RWPE2 (cell line): ENCODE data around the gene ALG5.

ENCODE experiments used
- ATAC-seq: fragments of 200-7000 bp; cut with Tn5 transposase; 3 replicates; pipeline ENCODE4 v1.9.1; 2021; ENCODE audit warnings: low read depth
- DNase-seq: peaks from one replicate; pipeline ENCODE4 v3.0.0-alpha.2; 2020; ENCODE audit warnings: low spot score
- H3K27ac ChIP-seq: fragments of 450-650 bp; 2 replicates; pipeline ENCODE4 v1.5.1; 2017; ENCODE audit warnings: mild to moderate bottlenecking; ENCODE audit not compliant: poor library complexity, severe bottlenecking
- H3K27me3 ChIP-seq: fragments of 250-450 bp; sonication (Bioruptor Pico); 2 replicates; pipeline ENCODE4 v1.5.1; 2021; ENCODE audit warnings: mild to moderate bottlenecking, moderate library complexity; ENCODE audit not compliant: insufficient read depth, poor library complexity, severe bottlenecking
- H3K36me3 ChIP-seq: fragments of 250-450 bp; sonication (Bioruptor Pico); 2 replicates; pipeline ENCODE4 v1.5.1; 2020; ENCODE audit warnings: low read depth, mild to moderate bottlenecking, moderate library complexity
- H3K4me1 ChIP-seq: fragments of 250-450 bp; sonication (Bioruptor Pico); 2 replicates; pipeline ENCODE4 v1.5.1; 2021; ENCODE audit warnings: mild to moderate bottlenecking, moderate library complexity; ENCODE audit not compliant: insufficient read depth, poor library complexity, severe bottlenecking
- H3K4me3 ChIP-seq: fragments of 250-450 bp; sonication (Bioruptor Pico); 2 replicates; pipeline ENCODE4 v1.5.1; 2021; ENCODE audit warnings: mild to moderate bottlenecking, moderate library complexity; ENCODE audit not compliant: severe bottlenecking
- H3K9me3 ChIP-seq: fragments of 250-450 bp; sonication (Bioruptor Pico); 2 replicates; pipeline ENCODE4 v1.5.1; 2021; ENCODE audit warnings: mild to moderate bottlenecking, moderate library complexity; ENCODE audit not compliant: severe bottlenecking
- CTCF ChIP-seq: fragments of 450-650 bp; IDR thresholded peaks from one replicate; pipeline ENCODE4 v1.5.1; 2017; ENCODE audit warnings: mild to moderate bottlenecking, moderate library complexity; ENCODE audit not compliant: poor library complexity, severe bottlenecking

Gene ALG5, protein sequence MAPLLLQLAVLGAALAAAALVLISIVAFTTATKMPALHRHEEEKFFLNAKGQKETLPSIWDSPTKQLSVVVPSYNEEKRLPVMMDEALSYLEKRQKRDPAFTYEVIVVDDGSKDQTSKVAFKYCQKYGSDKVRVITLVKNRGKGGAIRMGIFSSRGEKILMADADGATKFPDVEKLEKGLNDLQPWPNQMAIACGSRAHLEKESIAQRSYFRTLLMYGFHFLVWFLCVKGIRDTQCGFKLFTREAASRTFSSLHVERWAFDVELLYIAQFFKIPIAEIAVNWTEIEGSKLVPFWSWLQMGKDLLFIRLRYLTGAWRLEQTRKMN

GRCh38 chr13:36999054-36999714, at the start of gene ALG5:
Gene ALG5, minus strand, starts transcription at chr13:36999340. Its CDS starts 40 bp downstream, at chr13:36999300.
- Histone ChIP-seq H3K27me3 (no peaks in the 10 kb centered on the region), H3K4me1 (peaks cover 10% of the 10 kb centered on the region), H3K9me3 (no peaks in the 10 kb centered on the region), H3K27ac (peak within 1 kb of the TSS; percentile 93), H3K36me3 (peaks cover 48% of the 10 kb centered on the region), H3K4me3 (peak within 1 kb of the TSS; percentile 63)
- TF ChIP-seq CTCF: peak; percentile 96
- ATAC-seq (peak; percentile 69), DNase-seq (peak; percentile 82)

DNA sequence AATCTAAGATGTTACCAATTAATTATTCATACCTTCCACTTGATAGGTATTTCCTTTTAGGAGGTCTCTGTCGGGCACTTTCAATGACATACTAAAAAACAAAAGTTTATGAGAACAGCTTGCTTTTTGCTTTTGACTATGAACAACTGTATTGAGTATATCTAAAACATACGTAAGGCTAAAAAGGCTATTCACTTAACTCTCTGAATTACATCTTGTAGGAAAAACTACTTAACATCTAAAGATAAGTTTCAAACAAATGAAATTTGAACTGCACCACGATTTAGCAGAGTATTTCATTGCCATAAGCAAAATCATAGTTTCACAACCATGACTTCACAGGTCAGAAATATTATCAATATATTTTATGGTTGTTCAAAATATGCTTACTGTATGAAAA, 48.7 kb upstream of the ALG5 start:
- DNase-seq (no peak), ATAC-seq (no peak)
- Histone ChIP-seq H3K9me3 (no peaks in the 10 kb centered on the region), H3K27me3 (no peaks in the 10 kb centered on the region), H3K4me1 (no peaks in the 10 kb centered on the region), H3K36me3 (peaks cover 85% of the 10 kb centered on the region), H3K4me3 (no peak overlapping the region), H3K27ac (no peak overlapping the region)
- TF ChIP-seq CTCF: no peak

GRCh38 chr13:37047032-37047431, 47.9 kb upstream of the ALG5 start:
- H3K4me1 ChIP-seq: no peaks in the 10 kb centered on the region
- H3K36me3 ChIP-seq: peaks cover 90% of the 10 kb centered on the region
- no peaks in the 10 kb centered on the region for H3K27me3 ChIP-seq
- ATAC-seq (no peak), DNase-seq (no peak)
- H3K9me3 ChIP-seq: no peaks in the 10 kb centered on the region
- TF ChIP-seq CTCF: no peak
- H3K27ac ChIP-seq: no peak overlapping the region
- H3K4me3 ChIP-seq: no peak overlapping the region

DNA sequence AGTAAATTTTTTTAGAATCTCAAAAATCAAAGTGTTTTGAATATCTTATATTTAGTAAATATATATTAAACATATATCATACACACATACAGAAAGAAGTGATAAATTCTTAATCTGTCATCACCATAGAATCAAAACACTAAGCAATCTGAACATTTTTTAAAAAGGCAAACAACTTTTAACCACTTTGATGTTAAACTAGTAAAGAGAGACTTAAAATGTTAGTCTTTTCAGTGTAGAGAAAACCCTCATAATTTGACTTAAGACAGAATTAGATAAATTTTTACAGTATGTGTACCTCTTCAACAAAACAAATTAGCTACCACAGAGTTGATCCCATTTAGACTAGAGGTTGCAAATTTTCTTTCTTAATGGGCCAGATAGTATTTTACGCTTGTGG, 46.9 kb upstream of the ALG5 start:
- no peak for ATAC-seq
- TF ChIP-seq CTCF: no peak

GRCh38 chr13:37040789-37041188, 41.6 kb upstream of the ALG5 start:
- no peak for TF ChIP-seq CTCF
- DNase-seq: no peak
- no peak overlapping the region for H3K27ac ChIP-seq
- no peak for ATAC-seq
- no peak overlapping the region for H3K4me3 ChIP-seq
- H3K9me3 ChIP-seq: no peaks in the 10 kb centered on the region
- no peaks in the 10 kb centered on the region for H3K27me3 ChIP-seq
- no peaks in the 10 kb centered on the region for H3K4me1 ChIP-seq
- H3K36me3 ChIP-seq: peaks cover 97% of the 10 kb centered on the region

More for the DNA sequence above, 46.9 kb upstream of the ALG5 start:
- H3K27me3 ChIP-seq: no peaks in the 10 kb centered on the region
- peaks cover 93% of the 10 kb centered on the region for H3K36me3 ChIP-seq
- DNase-seq: no peak
- no peaks in the 10 kb centered on the region for H3K4me1 ChIP-seq
- no peak overlapping the region for H3K27ac ChIP-seq
- H3K4me3 ChIP-seq: no peak overlapping the region
- no peaks in the 10 kb centered on the region for H3K9me3 ChIP-seq
